Stimulated activated CD4-positive, alpha-beta T cell treated with anti-CD3 and anti-CD28 coated beads, TNF-alpha, amount 100 ng/mL, for 48 hours (primary cell): Measurements from ENCODE around the gene CHRD.
A peak's percentile ranks its signal among the peaks of the same experiment; 100 is the strongest.
"Not testable (repeated sequence)": the region's sequence is repeated elsewhere in the genome, so short reads cannot be mapped to it uniquely, and the experiment has no call there.

Experiments
- DNase-seq, 3 donors: peaks; one replicate each; pipeline ENCODE4 v3.0.0-alpha.2; 2020; ENCODE audit warnings: low read depth in 3 of 3

Gene CHRD

DNA sequence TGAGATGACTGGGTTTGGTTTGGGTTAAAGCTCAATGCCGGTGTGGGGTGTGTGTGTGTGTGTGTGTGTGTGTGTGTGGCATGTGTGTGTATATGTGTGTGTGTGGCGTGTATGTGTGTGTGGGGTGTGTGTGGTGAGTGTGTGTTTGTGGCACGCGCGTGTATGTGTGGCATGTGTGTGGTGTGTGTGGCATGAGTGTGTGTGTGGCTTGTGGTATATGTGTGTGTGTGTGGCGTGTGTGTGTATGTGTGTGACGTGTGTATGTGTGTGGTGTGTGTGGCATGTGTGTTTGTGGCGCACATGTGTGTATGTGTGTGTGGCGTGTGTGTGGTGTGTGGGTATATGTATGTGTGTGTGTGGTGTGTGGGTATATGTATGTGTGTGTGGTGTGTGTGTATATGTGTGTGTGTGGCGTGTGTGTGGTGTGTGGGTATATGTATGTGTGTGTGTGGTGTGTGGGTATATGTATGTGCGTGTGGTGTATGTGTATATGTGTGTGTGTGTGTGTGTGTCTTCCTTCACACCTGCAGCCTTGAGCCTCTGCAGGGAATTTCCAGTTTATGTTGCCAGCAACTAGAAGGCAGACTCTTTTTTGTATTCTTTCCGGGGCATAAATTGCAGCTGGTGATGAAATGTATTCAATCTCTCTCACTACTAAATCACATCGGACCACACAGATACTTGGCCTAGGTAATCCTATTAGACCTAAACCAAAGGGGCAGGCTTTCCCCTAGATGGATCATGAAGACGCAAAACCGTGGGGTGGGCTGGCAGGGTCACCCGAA is 34.8 kb downstream of the CHRD start:
- DNase-seq: no peak

DNA sequence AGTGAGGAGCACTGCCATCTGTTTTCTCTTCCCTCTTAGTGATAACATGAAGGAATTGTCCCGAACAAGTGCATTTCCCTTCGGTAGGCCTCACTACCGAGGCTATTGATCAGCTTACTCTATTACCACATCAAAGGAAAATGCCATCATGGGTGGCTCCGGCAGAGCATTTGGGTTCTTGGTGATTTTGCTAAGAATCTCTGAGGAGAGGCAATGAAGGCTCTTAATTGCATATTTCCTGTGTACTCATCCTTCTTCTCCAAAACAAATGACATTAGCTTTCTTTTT is 35.3 kb downstream of the CHRD start:
- no peak for DNase-seq

DNA sequence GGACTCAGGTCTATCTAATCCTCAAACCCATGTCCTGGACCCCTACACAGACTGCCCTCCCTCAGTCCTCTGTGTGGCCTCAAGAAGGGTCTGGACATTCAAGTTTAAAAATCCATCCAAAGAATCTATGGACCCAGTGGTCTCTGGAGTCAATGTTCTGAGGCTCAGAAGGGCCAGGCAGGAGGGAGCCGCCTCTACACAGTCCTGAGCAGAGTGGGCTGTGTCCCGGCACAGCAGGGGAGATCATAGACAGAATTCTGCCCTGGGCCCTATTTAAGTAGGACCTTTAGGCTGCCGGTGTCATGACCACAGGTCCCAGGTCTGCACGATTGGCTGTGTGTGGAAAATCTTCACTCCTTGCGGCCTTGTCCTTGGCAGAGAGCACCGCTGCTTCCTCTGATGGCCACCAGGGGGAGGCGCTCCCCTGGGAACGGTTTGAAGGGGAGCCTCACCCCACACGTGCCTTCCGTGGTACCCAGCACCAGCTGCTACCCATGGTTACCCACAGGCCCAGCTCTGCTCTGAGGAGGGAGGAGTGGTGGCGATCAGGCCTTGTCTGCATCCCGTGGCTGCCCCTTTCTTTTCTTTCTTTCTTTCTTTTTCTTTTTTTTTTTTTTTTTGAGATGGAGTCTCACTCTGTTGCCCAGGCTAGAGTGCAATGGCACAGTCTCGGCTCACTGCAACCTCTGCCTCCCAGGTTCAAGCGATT is 37.9 kb downstream of the CHRD start:
- peak; percentile 46 to 63 (median 55) for DNase-seq

DNA sequence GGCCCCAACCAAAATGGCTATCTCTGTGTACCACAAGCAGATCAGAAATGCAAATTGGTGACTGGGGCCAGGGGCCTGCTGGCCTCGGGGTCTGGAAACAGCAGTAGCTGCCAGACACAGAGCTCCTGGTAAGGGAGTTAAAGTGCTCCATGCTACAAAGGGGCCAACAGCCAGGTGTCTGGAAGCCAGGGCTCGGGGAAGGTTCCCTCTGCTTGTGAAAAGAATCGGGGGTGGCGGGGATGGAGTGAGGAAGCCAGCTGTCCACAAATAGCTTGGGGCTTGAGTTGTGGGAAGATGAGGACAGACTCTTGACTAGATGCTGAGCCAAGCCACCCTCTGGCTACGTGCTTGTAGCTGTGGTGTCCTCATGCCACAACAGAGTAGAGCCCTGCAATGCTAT is 39.3 kb downstream of the CHRD start:
- no peak for DNase-seq

DNA sequence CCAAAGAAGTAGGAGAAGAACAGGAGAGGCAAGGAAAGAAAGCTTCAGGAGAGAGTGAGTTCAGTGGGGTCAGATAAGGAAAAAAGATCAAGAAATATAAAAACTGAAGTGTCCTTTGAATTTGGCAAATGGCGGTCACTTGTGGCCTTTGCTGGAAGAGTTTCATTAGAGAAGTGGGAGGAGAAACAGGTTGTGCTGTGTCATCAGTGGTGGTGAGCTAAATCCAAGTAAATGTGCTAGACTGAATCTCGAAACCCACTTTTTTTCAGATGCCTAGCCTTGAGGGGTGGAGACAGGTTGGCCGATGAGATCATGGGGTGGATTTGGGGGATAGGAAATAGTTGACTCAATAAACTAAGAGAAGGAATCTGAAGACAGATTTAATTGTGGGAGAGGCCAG is 43.7 kb downstream of the CHRD start:
- no peak for DNase-seq

GRCh38 chr3:184426691-184427141 is 46.9 kb downstream of the CHRD start:
- no peak for DNase-seq

DNA sequence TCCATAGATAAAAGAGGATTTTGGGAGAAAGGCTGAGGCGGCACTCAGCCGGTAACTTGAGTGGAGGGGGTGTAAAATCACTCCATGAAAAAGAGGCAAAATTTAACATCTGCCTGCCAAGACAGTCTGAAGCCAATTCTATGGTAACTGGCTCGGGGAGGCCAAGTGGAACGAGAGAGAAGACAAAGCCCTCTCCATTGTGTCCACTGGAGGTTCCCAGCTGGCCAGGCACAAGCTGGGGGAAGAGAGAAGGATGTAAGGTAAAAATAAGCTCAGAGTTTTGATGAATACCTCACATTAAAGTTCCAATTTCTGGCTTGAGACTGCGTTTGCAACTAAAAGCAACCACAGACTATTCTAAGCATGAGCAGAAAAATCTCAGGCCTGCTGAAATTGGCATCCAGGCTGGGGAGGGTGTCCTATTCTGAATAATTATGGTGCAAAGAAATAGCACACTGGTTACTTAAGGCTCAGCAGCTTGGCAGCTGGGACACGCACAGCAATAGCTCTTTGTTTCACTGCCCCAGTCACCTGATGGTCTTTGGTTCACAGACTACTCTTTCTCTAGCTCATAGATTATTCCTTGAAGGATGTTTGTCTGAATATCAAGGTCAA is 48.8 kb downstream of the CHRD start:
- DNase-seq: no peak

DNA sequence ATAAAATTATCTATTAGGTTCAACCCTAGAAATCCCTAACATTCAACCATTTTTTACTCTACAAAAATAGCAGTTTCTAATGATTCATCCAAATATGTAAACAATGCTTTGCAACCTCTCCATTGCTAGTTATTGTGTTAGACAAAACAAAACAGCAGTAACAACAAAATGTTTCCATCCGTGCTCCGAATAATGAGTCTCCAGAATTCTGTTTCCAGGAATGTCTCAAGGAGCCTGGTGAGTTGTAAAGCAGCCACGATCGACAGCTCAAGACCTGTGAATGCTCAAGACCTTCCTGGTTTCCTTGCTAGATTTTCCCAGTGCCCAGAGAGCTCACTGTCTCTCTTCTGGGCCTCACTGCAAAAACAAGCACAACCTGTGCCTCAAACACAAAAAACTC is 49.9 kb downstream of the CHRD start:
- no peak for DNase-seq

GRCh38 chr3:184430940-184431339 is 51.1 kb downstream of the CHRD start:
- DNase-seq: no peak

GRCh38 chr3:184433178-184433577 is 53.3 kb downstream of the CHRD start:
- not testable (repeated sequence) for DNase-seq

GRCh38 chr3:184439096-184439495 is 59.2 kb downstream of the CHRD start:
- no peak for DNase-seq
